Thoracic aorta (tissue), 2 donors: ENCODE results near the gene ZNF385A. TPM values are rescaled to one million over a fixed set of nuclear protein-coding genes. Genes with fewer than 3 reads are reported as not detected.

ENCODE experiments used
- ATAC-seq: fragments of 150-250 bp; one replicate; pipeline ENCODE4 v1.8.0; 2017; ENCODE audit warnings: low read depth; ENCODE audit not compliant: insufficient number of reproducible peaks, low FRiP score
- DNase-seq: peaks from one replicate; pipeline ENCODE4 v3.0.0-alpha.2; 2020; ENCODE audit warnings: low spot score
- H3K27ac ChIP-seq, 2 donors: fragments of 200-600 bp; sonication (generic); 1 replicate in 1 of 2; 2 replicates in 1 of 2; pipeline ENCODE4 v1.5.1; 2016; ENCODE audit warnings: mild to moderate bottlenecking in 2 of 2, moderate library complexity in 2 of 2
- H3K27me3 ChIP-seq: fragments of 200-600 bp; sonication (generic); replicated peaks from 2 replicates; pipeline ENCODE4 v1.6.0; 2016; ENCODE audit warnings: mild to moderate bottlenecking; ENCODE audit not compliant: insufficient read depth
- H3K36me3 ChIP-seq: fragments of 200-600 bp; sonication (generic); one replicate; pipeline ENCODE4 v1.5.1; 2016
- H3K4me1 ChIP-seq, 2 donors: fragments of 200-600 bp; sonication (generic); 1 replicate in 1 of 2; 2 replicates in 1 of 2; pipeline versions ENCODE4 v1.5.1 to v1.6.0; 2016; ENCODE audit warnings: low read depth in 2 of 2, mild to moderate bottlenecking in 1 of 2; ENCODE audit not compliant: control insufficient read depth in 1 of 2
- H3K4me3 ChIP-seq: fragments of 200-600 bp; sonication (generic); 2 replicates; pipeline ENCODE4 v1.5.1; 2016; ENCODE audit warnings: mild to moderate bottlenecking
- H3K9me3 ChIP-seq: fragments of 200-600 bp; sonication (generic); 2 replicates; pipeline ENCODE4 v1.5.1; 2016
- total RNA-seq, 2 donors: library from RNA; depleted of rRNA; stranded (reverse); fragments of >200 nt; gene quantifications; one replicate each; pipeline versions ENCODE4 v1.1.0 to v1.2.3, GENCODE V29; 2016
- TF ChIP-seq, protein P1 (sequence below): fragments of 200-600 bp; sonication (generic); IDR thresholded peaks from one replicate; pipeline ENCODE4 v1.5.1; 2019; ENCODE audit warnings: antibody characterized with exemption

The ZNF385A gene
- total RNA-seq, 2 donors from 2014 or later = 7.4 to 19.0 TPM

DNA sequence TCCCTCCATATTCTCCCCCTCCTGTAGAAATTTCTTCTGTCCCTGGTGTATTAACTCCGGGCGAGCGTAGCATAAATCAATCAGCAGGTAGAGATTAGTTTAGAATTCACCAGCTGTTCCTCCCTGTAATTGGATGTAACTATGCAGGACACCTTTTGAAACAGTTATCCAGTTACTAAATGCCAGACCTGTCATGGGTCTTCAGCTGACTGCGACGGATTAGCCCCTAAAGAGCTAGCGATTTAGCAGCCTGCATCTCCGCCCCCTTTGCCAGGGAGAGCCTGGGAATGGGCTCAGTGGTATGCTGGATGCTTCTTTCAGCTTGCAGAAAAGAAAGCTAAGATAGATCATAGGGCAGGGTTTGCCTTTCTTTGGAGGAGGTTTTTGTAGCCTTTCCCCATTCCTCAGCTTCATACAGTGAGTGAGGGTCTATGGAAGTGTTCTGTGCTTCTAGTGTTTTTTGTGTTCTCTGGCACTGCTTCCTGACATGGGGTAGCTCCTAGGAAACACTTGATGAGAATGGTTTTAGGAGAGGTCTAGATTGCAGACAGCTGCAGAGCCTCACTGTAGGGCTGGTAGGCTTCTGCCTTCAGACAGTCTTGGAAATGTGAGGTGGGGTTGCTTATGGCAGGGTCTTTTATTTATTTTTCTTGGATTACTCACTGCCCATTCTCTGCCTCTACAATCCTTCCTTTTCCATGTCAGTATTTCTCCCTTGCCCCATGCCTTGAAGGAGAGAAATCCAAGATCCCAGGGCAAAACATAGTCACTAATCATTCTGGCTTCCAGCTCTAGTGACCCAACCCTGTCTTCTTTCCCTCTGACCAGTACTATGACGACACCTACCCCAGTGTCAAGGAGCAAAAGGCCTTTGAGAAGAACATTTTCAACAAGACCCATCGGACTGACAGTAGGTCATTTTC is 42.9 kb downstream of the ZNF385A start:
- Histone ChIP-seq H3K36me3 (peaks cover 45% of the 10 kb centered on the region), H3K27me3 (no peaks in the 10 kb centered on the region), H3K9me3 (no peaks in the 10 kb centered on the region), H3K27ac (no peak overlapping the region), H3K4me3 (no peak overlapping the region), H3K4me1 (peaks cover 22 to 33% of the 10 kb centered on the region in 2 donors)
- ATAC-seq = no peak
- TF ChIP-seq, protein P1, sequence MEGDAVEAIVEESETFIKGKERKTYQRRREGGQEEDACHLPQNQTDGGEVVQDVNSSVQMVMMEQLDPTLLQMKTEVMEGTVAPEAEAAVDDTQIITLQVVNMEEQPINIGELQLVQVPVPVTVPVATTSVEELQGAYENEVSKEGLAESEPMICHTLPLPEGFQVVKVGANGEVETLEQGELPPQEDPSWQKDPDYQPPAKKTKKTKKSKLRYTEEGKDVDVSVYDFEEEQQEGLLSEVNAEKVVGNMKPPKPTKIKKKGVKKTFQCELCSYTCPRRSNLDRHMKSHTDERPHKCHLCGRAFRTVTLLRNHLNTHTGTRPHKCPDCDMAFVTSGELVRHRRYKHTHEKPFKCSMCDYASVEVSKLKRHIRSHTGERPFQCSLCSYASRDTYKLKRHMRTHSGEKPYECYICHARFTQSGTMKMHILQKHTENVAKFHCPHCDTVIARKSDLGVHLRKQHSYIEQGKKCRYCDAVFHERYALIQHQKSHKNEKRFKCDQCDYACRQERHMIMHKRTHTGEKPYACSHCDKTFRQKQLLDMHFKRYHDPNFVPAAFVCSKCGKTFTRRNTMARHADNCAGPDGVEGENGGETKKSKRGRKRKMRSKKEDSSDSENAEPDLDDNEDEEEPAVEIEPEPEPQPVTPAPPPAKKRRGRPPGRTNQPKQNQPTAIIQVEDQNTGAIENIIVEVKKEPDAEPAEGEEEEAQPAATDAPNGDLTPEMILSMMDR = no peak
- DNase-seq = no peak

DNA sequence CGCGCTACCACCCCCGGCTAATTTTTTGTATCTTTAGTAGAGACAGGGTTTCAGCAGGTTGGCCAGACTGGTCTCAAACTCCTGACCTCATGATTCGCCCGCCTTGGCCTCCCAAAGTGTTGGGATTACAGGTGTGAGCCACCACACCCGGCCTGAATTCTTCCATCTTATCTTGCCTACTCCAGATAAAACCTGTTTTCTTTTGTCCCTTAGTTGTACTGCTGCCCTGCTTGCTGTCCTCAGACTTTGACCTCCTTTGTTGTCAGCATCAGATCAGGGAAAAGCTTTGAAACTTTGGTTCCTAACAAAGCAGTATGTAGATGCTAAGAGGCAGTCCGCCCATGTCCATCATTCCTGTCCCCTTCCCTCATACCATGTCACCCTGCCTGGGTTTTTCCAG is 43.7 kb downstream of the ZNF385A start:
- DNase-seq = no peak
- H3K9me3 ChIP-seq = no peaks in the 10 kb centered on the region
- H3K27me3 ChIP-seq = no peaks in the 10 kb centered on the region
- no peak overlapping the region for H3K4me3 ChIP-seq
- no peak overlapping the region for H3K27ac ChIP-seq
- ATAC-seq = no peak
- H3K4me1 ChIP-seq = peaks cover 23 to 40% of the 10 kb centered on the region in 2 donors
- H3K36me3 ChIP-seq = peaks cover 41% of the 10 kb centered on the region
- TF ChIP-seq, protein P1 = no peak

DNA sequence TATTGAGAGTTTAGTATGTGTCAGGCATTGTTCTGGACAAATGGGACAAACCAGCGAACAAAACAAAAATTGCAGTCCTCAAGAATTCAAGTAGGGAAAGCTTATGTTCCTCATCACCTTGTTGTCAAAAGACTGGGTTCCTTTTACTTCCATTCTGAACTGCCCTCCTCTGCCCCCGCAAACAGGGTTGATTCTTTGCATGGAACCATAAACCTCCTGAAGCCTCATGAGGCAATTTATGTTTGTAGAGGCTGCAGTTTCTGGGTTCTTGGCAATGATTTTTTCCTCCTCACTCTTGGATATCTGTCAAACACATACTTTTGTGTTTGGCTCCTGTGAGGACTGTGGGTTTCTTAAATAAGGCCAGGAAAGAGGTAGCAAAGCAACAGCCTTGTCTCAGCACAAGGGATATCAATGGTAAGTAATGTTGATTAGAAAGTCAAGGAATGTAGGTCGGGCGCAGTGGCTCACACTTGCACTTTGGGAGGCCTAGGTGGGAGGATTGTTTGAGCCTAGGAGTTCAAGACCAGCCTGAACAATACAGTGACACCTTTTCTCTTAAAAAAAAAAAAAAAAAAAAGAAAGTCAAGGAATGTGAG is 45.7 kb downstream of the ZNF385A start:
- TF ChIP-seq, protein P1 = no peak
- Histone ChIP-seq H3K9me3 (no peaks in the 10 kb centered on the region), H3K27ac (peak overlapping the region in 1 of 2 donors; percentile 48), H3K36me3 (peaks cover 28% of the 10 kb centered on the region), H3K27me3 (no peaks in the 10 kb centered on the region), H3K4me1 (peaks cover 23 to 41% of the 10 kb centered on the region in 2 donors), H3K4me3 (no peak overlapping the region)
- ATAC-seq = no peak
- DNase-seq = no peak

GRCh38 chr12:54337854-54338650 is 46.5 kb downstream of the ZNF385A start:
- ATAC-seq (no peak), DNase-seq (no peak)
- Histone ChIP-seq H3K4me3 (peak overlapping the region; percentile 28), H3K9me3 (no peaks in the 10 kb centered on the region), H3K4me1 (peaks cover 23 to 41% of the 10 kb centered on the region in 2 donors), H3K27me3 (no peaks in the 10 kb centered on the region), H3K27ac (peak overlapping the region; percentile 16 to 48), H3K36me3 (peaks cover 21% of the 10 kb centered on the region)
- TF ChIP-seq, protein P1 = no peak
